Right ventricle myocardium superior (tissue), 1 donor: ENCODE measurements around the gene AMPD1. TPM values are rescaled to one million over a fixed set of nuclear protein-coding genes. Genes with fewer than 3 reads are reported as not detected.

Experiments used
- ATAC-seq: fragments of 200-7000 bp; cut with Tn5 transposase; one replicate; pipeline ENCODE4 v1.9.1; 2020; ENCODE audit warnings: mild to moderate bottlenecking; ENCODE audit not compliant: poor library complexity
- DNase-seq: peaks from one replicate; pipeline ENCODE4 v3.0.0-alpha.2; 2020
- intact Hi-C: fragments of 100-400 bp; cut with DNase I; formaldehyde crosslinking; loops from one replicate; pipeline ENCODE4 v1.11.2; 2022
- long read RNA-seq: library from polyadenylated mRNA; unstranded; transcript quantifications from one replicate; pipeline ENCODE4 v2.0.0, GENCODE V29; 2021
- total RNA-seq: library from RNA; stranded (reverse); fragmentation: NEBNext Ultra II Directional; extraction: Animal tissue kit (Norgen Biotek cat#: 25700); gene quantifications from one replicate; pipeline ENCODE4 v1.2.1, GENCODE V29; 2021
- donor health status: DM: no; HTN: yes; CAD: no; lungs with severe emphysema.

AMPD1 gene
- total RNA-seq = not detected
- long read RNA-seq = 0 reads

- intact Hi-C loops = no loop called here
- ATAC-seq (no peak), DNase-seq (no peak)
Observed at GRCh38 chr1:114695430-114696058, at the start of gene AMPD1. Gene AMPD1 (minus strand): TSS chr1:114695546. CDS start chr1:114695471, 75 bp downstream.

DNA sequence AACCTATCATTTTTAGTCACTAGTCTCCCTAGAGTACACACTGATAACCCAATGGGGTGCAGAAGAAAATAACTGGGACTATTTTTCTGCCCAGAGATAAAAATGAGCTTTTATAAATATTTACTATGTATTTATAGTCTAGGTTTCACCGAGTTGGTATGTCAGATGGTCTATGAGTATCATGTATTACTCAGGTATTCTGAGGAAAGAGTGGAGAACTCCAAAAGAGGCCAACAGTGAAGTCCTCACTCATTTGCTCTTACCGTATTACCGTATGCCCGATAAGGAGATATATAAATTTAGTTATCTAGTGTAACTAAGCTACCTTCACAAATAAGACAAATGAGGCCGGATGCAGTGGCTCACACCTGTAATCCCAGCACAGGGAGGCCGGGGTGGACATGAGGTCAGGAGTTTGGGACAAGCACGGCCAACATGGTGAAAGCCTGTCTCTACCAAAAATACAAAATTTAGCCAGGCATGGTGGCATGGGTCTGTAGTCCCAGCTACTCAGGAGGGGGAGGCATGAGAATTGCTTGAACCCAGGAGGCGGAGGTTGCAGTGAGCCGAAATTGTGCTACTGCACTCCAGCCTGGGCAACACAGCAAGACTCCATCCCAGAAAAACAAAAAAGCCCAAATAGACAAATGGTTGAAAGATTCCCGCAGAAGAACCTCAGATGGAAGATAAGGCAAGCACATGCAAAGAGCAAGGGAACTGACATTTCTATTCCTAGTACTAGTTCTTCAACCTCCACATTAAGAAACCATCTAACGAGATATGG lies 46.8 kb upstream of the AMPD1 start:
- intact Hi-C loops = no loop called here
- no peak for ATAC-seq
- no peak for DNase-seq

DNA sequence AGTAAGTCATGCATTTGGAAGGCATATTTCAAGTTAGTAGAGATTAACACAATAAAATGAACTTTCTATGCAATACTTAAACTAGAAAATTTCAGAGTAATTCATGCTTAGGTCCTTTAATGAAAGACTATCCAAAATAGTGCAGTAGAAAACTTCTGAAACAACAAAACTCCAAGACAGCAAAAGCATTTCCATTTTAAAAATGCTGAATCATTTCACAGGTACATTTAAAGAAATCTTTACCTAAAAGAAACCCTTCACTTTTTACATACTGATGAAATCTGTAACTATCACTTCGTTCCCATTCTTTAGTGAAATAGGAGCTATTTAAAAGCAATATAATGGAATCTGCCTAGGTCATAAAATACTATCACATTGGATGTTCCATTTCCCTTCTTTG lies 45.0 kb upstream of the AMPD1 start:
- DNase-seq (no peak), ATAC-seq (no peak)
- intact Hi-C loops = no loop called here

GRCh38 chr1:114737314-114737849 lies 42.0 kb upstream of the AMPD1 start:
- no peak for ATAC-seq

GRCh38 chr1:114735479-114735878 lies 40.1 kb upstream of the AMPD1 start:
- DNase-seq (no peak), ATAC-seq (no peak)
- intact Hi-C loops = no loop called here

More at GRCh38 chr1:114737314-114737849, 42.0 kb upstream of the AMPD1 start:
- intact Hi-C loops = no loop called here
- DNase-seq = no peak

- DNase-seq = no peak
- ATAC-seq = no peak
- intact Hi-C loops = no loop called here
Observed at GRCh38 chr1:114729782-114730181, 34.4 kb upstream of the AMPD1 start.

GRCh38 chr1:114728553-114728952 lies 33.2 kb upstream of the AMPD1 start:
- intact Hi-C loops = no loop called here
- no peak for DNase-seq
- no peak for ATAC-seq

GRCh38 chr1:114725230-114725629 lies 29.9 kb upstream of the AMPD1 start:
- DNase-seq = no peak
- intact Hi-C loops = no loop called here
- no peak for ATAC-seq

GRCh38 chr1:114723915-114724314 lies 28.6 kb upstream of the AMPD1 start:
- intact Hi-C loops = no loop called here
- DNase-seq (no peak), ATAC-seq (peak; percentile 69)

DNA sequence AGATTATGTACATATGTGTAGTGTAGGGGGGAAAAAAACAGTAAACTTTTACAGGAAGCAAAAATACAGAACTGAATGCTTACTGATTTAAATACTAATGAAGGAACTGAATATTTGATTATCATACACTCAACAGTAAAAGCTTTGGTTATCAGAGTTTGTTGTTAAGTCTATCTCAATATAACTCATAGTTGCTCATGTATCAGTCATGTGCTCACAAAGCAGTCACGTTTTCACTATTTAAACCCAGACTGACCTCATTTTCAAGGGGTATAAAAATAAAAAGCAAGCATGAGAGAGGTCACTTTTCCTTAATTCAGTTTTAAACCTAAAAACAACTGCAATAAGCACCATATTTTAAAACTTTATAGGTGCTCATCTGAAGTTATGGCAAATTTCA lies 28.1 kb upstream of the AMPD1 start:
- DNase-seq (no peak), ATAC-seq (no peak)
- intact Hi-C loops = no loop called here

- ATAC-seq (no peak), DNase-seq (no peak)
- intact Hi-C loops = no loop called here
Observed at GRCh38 chr1:114720492-114720891, 25.1 kb upstream of the AMPD1 start.

- ATAC-seq = no peak
- no peak for DNase-seq
- intact Hi-C loops = no loop called here
Observed at GRCh38 chr1:114719424-114719787, 24.1 kb upstream of the AMPD1 start.

GRCh38 chr1:114718661-114719423 lies 23.5 kb upstream of the AMPD1 start:
- ATAC-seq = no peak
- intact Hi-C loops = no loop called here
- DNase-seq = no peak

- ATAC-seq (peak; percentile 100), DNase-seq (peak; percentile 97)
- intact Hi-C loops = no loop called here
Observed at GRCh38 chr1:114716304-114717170, 21.2 kb upstream of the AMPD1 start, which contains the start of gene NRAS. Gene NRAS (minus strand): TSS chr1:114716771. CDS start chr1:114716160, 611 bp downstream.

DNA sequence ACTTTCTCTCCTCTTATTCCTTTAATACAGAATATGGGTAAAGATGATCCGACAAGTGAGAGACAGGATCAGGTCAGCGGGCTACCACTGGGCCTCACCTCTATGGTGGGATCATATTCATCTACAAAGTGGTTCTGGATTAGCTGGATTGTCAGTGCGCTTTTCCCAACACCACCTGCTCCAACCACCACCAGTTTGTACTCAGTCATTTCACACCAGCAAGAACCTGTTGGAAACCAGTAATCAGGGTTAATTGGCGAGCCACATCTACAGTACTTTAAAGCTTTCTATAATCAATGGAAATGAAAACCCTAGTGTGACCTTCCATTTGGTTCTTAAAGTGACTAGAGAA lies 20.6 kb upstream of the AMPD1 start:
- DNase-seq (no peak), ATAC-seq (no peak)
- intact Hi-C loops = no loop called here

- intact Hi-C loops = no loop called here
- DNase-seq (no peak), ATAC-seq (no peak)
Observed at GRCh38 chr1:114712977-114713376, 17.6 kb upstream of the AMPD1 start.

GRCh38 chr1:114710360-114710759 lies 15.0 kb upstream of the AMPD1 start:
- no peak for ATAC-seq
- intact Hi-C loops = no loop called here

GRCh38 chr1:114707604-114708003 lies 12.3 kb upstream of the AMPD1 start:
- intact Hi-C loops = no loop called here
- no peak for ATAC-seq

More at GRCh38 chr1:114710360-114710759, 15.0 kb upstream of the AMPD1 start:
- DNase-seq = no peak

More at GRCh38 chr1:114707604-114708003, 12.3 kb upstream of the AMPD1 start:
- DNase-seq = no peak
